Heart left ventricle (tissue), 16 donors: ENCODE results near the gene FZR1. TPM values are rescaled to one million over a fixed set of nuclear protein-coding genes. Genes with fewer than 3 reads are reported as not detected.

Experiments
- ATAC-seq, 4 donors: fragments of 200-7000 bp; cut with Tn5 transposase; one replicate each; pipeline ENCODE4 v1.9.1; 2020 to 2022; ENCODE audit warnings: moderate library complexity in 4 of 4, mild to moderate bottlenecking in 3 of 4, moderate number of reproducible peaks in 1 of 4
- DNase-seq, 5 donors: peaks; one replicate each; pipeline ENCODE4 v3.0.0-alpha.2; 2020
- H3K27ac ChIP-seq, 12 donors: fragments of 200-600 bp; sonication (generic) in 4 of 12; one replicate each; pipeline versions ENCODE4 v1.5.0 to v1.8.0; 2016 to 2022; ENCODE audit warnings: mild to moderate bottlenecking in 2 of 12
- H3K27me3 ChIP-seq, 9 donors: fragments of 200-600 bp; sonication (generic) in 2 of 9; one replicate each; pipeline versions ENCODE4 v1.5.1 to v1.8.0; 2016 to 2022; ENCODE audit warnings: mild to moderate bottlenecking in 3 of 9
- H3K36me3 ChIP-seq, 9 donors: fragments of 200-600 bp; sonication (generic) in 2 of 9; one replicate each; pipeline versions ENCODE4 v1.5.0 to v1.8.0; 2018 to 2022; ENCODE audit warnings: mild to moderate bottlenecking in 2 of 9
- H3K4me1 ChIP-seq, 12 donors: fragments of 200-600 bp; sonication (generic) in 4 of 12; one replicate each; pipeline versions ENCODE4 v1.5.0 to v1.8.0; 2016 to 2022; ENCODE audit warnings: mild to moderate bottlenecking in 3 of 12
- H3K4me3 ChIP-seq, 12 donors: fragments of 200-600 bp; sonication (generic) in 4 of 12; one replicate each; pipeline versions ENCODE4 v1.5.0 to v1.8.0; 2017 to 2022; ENCODE audit warnings: mild to moderate bottlenecking in 9 of 12, moderate library complexity in 4 of 12
- H3K9me3 ChIP-seq, 12 donors: fragments of 200-600 bp; sonication (generic) in 4 of 12; one replicate each; pipeline versions ENCODE4 v1.5.0 to v1.8.0; 2016 to 2022; ENCODE audit warnings: mild to moderate bottlenecking in 1 of 12
- POLR2A ChIP-seq, 2 donors: fragments of 450-650 bp; IDR thresholded peaks; one replicate each; pipeline ENCODE4 v1.6.1; 2017; ENCODE audit warnings: antibody characterized with exemption in 2 of 2, mild to moderate bottlenecking in 2 of 2, moderate library complexity in 2 of 2
- WGBS, 4 donors: extraction: QIAGEN DNeasy Blood & Tissue Kit in 2 of 4; methylation state at CpG; one replicate each; pipeline versions ENCODE4 v1.1.5 to v1.1.7; 2013 to 2018; 5-methylcytosine and 5-hydroxymethylcytosine counted together
- intact Hi-C, 10 donors: fragments of 100-400 bp; cut with DNase I; formaldehyde crosslinking; loops; one replicate each; pipeline versions ENCODE4 v1.11.1 to v1.14.2; 2022
- polyA plus RNA-seq, 2 donors: library from polyadenylated mRNA; stranded (reverse); fragments of 200-250 nt; gene quantifications; one replicate each; pipeline ENCODE4 v1.2.3, GENCODE V29; 2013
- total RNA-seq, 9 donors: library from RNA; depleted of rRNA in 2 of 9; stranded (reverse); fragments of >200 nt in 2 of 9; fragmentation: NEBNext Ultra II Directional in 3 of 9; extraction: Animal tissue kit (Norgen Biotek cat#: 25700) in 3 of 9; gene quantifications; one replicate each; pipeline versions ENCODE4 v1.1.0 to v1.2.4, GENCODE V29; 2016 to 2023
- TF ChIP-seq, protein P1 (sequence below), 12 donors: fragments of 200-600 bp; sonication (generic) in 4 of 12; IDR thresholded peaks; one replicate each; pipeline versions ENCODE4 v1.5.0 to v1.8.0; 2018 to 2022; ENCODE audit warnings: antibody characterized with exemption in 12 of 12, mild to moderate bottlenecking in 5 of 12
- donor health status: ischemic (EF 13 %, LVEDD 7.1; RV severe dilation, severe dysfunction).
- donor health status: healthy with polysubstance abuse.
- donor health status: DM: no; HTN: yes; CAD: no.
- donor health status: DM: no; HTN: no; CAD: no.
- donor health status: ischemic (EF 25% LVEDD 6.9; RV normal size, moderate dysfunction).
- donor health status: ischemic (EF 25% LVEDD 5.7; RV mildly dilated, moderate dysfunction).
- donor health status: healthy.
- donor health status: DM: yes; HTN: yes; CAD: no.
- donor health status: ischemic (EF 35%, LVEDD 5.7; RV mildly dilated, moderate dysfunction).
- donor health status: nonischemic (EF 11% LVEDD 7.7; RV severe dilation, severe dysfunction).
- donor health status: DM: yes; HTN: yes; CAD: no.
- donor health status: PGD.
- donor health status: ischemic (EF 29% LVEDD 5.4; RV normal size, mild dysfunction).
- donor health status: nonischemic (EF 23%, LVEDD 6.1; RV moderate dilation, normal function).

The FZR1 gene
- total and polyA plus RNA-seq, 11 donors = 13.9 to 41.0 (median 23.5) TPM

DNA sequence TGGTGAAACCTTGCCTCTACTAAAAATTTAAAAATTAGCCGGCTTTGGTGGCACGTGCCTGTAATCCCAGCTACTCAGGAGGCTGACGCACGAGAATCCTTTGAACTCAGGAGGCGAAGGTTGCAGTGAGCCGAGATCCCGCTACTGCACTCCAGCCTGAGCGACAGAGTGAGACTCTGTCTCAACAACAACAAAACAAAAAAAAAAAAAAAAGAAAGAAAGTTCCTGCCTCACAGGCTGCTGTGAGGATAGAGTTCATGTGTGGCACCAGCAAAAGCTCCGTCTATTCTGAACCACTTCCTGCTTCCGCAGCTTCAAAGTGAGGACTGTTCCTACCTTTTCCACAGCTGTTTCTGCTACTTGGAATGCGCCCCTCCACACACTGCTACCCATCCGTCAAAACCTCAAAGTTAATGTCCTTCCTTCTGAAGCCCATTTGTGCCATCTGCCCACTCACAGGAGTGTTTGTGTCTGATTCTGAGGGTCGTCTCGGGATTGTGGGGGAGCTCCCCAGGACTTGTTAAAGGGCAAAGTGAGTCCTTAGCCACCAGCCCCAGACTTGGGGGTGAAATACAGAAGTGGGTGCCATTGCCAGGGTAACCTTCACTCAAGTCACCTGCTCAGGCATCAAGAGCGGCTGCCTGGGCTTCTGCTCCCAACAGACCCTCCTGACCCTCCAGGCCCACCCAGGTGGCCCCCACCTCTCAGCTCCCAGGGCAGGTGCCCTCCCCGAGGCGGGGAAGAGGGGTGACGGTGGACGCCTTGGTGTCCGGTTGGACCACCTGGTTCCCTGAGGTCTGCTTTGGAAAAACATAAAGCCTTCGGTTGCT lies 48.4 kb downstream of the FZR1 start:
- TF ChIP-seq, protein P1, sequence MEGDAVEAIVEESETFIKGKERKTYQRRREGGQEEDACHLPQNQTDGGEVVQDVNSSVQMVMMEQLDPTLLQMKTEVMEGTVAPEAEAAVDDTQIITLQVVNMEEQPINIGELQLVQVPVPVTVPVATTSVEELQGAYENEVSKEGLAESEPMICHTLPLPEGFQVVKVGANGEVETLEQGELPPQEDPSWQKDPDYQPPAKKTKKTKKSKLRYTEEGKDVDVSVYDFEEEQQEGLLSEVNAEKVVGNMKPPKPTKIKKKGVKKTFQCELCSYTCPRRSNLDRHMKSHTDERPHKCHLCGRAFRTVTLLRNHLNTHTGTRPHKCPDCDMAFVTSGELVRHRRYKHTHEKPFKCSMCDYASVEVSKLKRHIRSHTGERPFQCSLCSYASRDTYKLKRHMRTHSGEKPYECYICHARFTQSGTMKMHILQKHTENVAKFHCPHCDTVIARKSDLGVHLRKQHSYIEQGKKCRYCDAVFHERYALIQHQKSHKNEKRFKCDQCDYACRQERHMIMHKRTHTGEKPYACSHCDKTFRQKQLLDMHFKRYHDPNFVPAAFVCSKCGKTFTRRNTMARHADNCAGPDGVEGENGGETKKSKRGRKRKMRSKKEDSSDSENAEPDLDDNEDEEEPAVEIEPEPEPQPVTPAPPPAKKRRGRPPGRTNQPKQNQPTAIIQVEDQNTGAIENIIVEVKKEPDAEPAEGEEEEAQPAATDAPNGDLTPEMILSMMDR (IDR thresholded peaks at IDR 0.05) = no peak
- no peak for TF ChIP-seq POLR2A (IDR thresholded peaks at IDR 0.05)
- ATAC-seq (no peak), DNase-seq (no peak)
- H3K27me3 ChIP-seq = no peaks in the 10 kb centered on the region
- no peaks in the 10 kb centered on the region for H3K9me3 ChIP-seq
- WGBS, 4 donors = 70 to 79% (median 78%) methylated on average over 20 to 21 of the region's 21 CpGs
- H3K4me1 ChIP-seq = peaks cover 0 to 54% (median 28%) of the 10 kb centered on the region in 12 donors
- peak overlapping the region in 7 of 12 donors; percentile 18 to 94 (median 63) for H3K27ac ChIP-seq
- intact Hi-C loops = loop anchor here in 4 of 10 donors (2.0 to 10.0 kb wide), 4 partner anchors 48 to 160 kb away; partner anchors contain the start of gene FZR1 (in 1 of the 4)
- H3K4me3 ChIP-seq = peak overlapping the region in 3 of 12 donors; percentile 17 to 94 (median 89)
- peaks cover 0 to 14% (median 0%) of the 10 kb centered on the region in 9 donors for H3K36me3 ChIP-seq

DNA sequence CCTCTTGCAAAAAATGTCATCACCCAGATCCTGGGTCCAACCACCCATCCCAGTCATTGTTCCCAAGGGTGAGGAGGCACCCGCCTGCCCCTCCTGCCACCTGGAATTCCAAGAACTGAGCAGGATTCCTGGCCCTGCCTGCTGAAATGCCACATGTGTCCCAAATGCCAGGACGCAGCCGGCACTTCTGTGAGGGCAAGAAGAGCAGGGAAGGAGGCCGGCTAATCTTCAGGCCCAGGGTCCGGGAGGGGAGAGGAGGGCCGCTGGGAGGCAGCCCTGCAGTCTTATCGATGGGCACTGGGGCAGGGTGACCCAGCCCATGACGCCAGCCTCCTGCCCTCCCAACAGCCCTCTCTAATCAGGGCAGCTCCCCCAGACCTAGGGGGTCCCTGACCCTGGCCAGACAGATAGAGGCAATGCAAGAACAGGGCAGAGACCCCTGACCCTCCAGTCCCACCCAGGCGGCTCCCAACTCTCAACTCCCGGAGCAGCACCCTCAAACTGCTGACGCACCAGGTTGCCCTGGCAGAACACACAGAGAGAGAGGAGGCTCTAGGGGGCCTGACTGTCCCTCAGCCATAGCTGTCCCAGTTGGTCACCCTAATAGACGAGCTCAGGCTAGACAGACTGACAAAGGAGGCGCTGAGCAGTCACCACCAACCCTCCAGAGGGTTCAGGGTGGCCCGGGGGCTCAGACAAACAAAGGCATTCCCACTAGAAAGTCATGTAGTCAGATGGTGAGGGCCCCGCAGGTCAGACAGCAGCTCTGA lies 49.7 kb downstream of the FZR1 start:
- WGBS, 4 donors = 75 to 83% (median 77%) methylated on average over 13 to 15 of the region's 15 CpGs

DNA sequence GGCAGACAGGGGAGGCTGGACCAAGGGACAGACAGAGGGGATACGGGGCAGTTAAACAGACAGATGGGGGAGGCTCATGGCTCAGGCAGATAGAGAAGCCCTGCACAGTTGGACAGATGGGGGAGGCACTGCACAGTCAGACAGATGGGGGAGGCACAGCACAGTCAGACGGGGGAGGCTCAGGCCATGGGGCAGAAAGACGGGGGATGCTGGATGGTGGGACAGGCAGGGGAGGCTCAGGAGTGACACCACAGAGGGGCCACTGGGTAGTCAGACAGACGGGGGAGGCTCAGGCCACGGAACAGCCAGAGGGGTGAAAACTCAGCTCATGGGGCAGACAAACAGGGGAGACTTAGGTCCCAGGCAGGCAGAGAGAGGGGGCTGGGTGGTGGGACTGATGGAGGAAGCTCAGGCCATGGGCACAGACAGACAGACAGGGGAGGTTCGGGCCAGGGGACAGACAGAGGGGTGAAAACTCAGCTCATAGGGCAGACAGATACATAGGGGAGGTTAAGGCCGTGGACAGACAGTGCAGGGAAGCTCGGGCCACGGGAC lies 50.4 kb downstream of the FZR1 start:
- DNase-seq (no peak), ATAC-seq (no peak)
- Histone ChIP-seq H3K9me3 (no peaks in the 10 kb centered on the region), H3K4me3 (peak overlapping the region; percentile 66 to 99 (median 91)), H3K27me3 (no peaks in the 10 kb centered on the region), H3K27ac (peak overlapping the region in 9 of 12 donors; percentile 53 to 86 (median 72)), H3K4me1 (peaks cover 0 to 54% (median 28%) of the 10 kb centered on the region in 12 donors), H3K36me3 (no peaks in the 10 kb centered on the region)
- 30 to 38% (median 35%) methylated on average over 9 of the region's 9 CpGs for WGBS, 4 donors
- no peak for TF ChIP-seq POLR2A (IDR thresholded peaks at IDR 0.05)
- TF ChIP-seq, protein P1 (IDR thresholded peaks at IDR 0.05) = no peak
- intact Hi-C loops = loop anchor here in 5 of 10 donors (2.0 to 10.0 kb wide), 4 partner anchors 16 to 158 kb away; partner anchors contain the start of gene HMG20B (in 2 of the 5)

More for the DNA sequence above, 49.7 kb downstream of the FZR1 start:
- intact Hi-C loops = loop anchor here in 5 of 10 donors (2.0 to 10.0 kb wide), 5 partner anchors 17 to 159 kb away; partner anchors contain the start of genes HMG20B (in 2 of the 5) and FZR1 (in 1 of the 5)
- peak overlapping the region in 2 of 12 donors; percentile 2 to 4 for H3K27ac ChIP-seq
- peaks cover 0 to 54% (median 28%) of the 10 kb centered on the region in 12 donors for H3K4me1 ChIP-seq
- H3K9me3 ChIP-seq = no peaks in the 10 kb centered on the region
- DNase-seq (no peak), ATAC-seq (no peak)
- peaks cover 0 to 4% (median 0%) of the 10 kb centered on the region in 9 donors for H3K36me3 ChIP-seq
- H3K4me3 ChIP-seq = peak overlapping the region in 10 of 12 donors; percentile 66 to 99 (median 88)
- TF ChIP-seq POLR2A (IDR thresholded peaks at IDR 0.05) = no peak
- TF ChIP-seq, protein P1 (IDR thresholded peaks at IDR 0.05) = no peak
- no peaks in the 10 kb centered on the region for H3K27me3 ChIP-seq
